Measurements from ENCODE around the gene IQCH.

GRCh38 chr15:67327312-67327711, 72.7 kb downstream of the IQCH start:
- TF ChIP-seq POLR2AphosphoS5 (IDR thresholded peaks at IDR 0.05; ENCODE audit: borderline replicate concordance, low read depth, low read length): no peak
- no peak for TF ChIP-seq EZH2 (IDR thresholded peaks at IDR 0.05)
- TF ChIP-seq FOXP2 (optimal IDR thresholded peaks at IDR 0.05; ENCODE audit: control extremely low read depth, extremely low read length, insufficient read depth): no peak
